Uterus (tissue), 4 donors: ENCODE measurements around the gene PGGHG. TPM values are rescaled to one million over a fixed set of nuclear protein-coding genes. Genes with fewer than 3 reads are reported as not detected.

Experiments used
- DNase-seq, 2 donors: peaks; one replicate each; pipeline ENCODE4 v3.0.0-alpha.2; 2019 to 2020
- H3K27ac ChIP-seq, 2 donors: fragments of 200-600 bp; sonication (generic); 1 replicate in 1 of 2; 2 replicates in 1 of 2; pipeline ENCODE4 v1.5.1; 2016 to 2018
- H3K27me3 ChIP-seq, 2 donors: fragments of 200-600 bp; sonication (generic); one replicate each; pipeline ENCODE4 v1.5.1; 2018 to 2019; ENCODE audit warnings: control low read depth in 1 of 2
- H3K36me3 ChIP-seq, 2 donors: fragments of 200-600 bp; sonication (generic); one replicate each; pipeline ENCODE4 v1.5.1; 2019; ENCODE audit warnings: control low read depth in 1 of 2
- H3K4me1 ChIP-seq, 2 donors: fragments of 200-600 bp; sonication (generic); one replicate each; pipeline ENCODE4 v1.5.1; 2018 to 2019; ENCODE audit warnings: control low read depth in 1 of 2
- H3K4me3 ChIP-seq, 2 donors: fragments of 200-600 bp; sonication (generic); 1 replicate in 1 of 2; 2 replicates in 1 of 2; pipeline ENCODE4 v1.5.1; 2018 to 2019; ENCODE audit warnings: mild to moderate bottlenecking in 1 of 2
- H3K9me3 ChIP-seq, 2 donors: fragments of 200-600 bp; sonication (generic); one replicate each; pipeline ENCODE4 v1.5.1; 2019; ENCODE audit warnings: control low read depth in 1 of 2
- CTCF ChIP-seq, 4 experiments: fragments of 200-600 bp in 2 of 4; fragments of 450-650 bp in 2 of 4; sonication (generic) in 2 of 4; IDR thresholded peaks; one replicate each; pipeline ENCODE4 v1.5.1; 2016 to 2019; ENCODE audit warnings: antibody characterized with exemption in 4 of 4, mild to moderate bottlenecking in 2 of 4, moderate library complexity in 1 of 4
- POLR2A ChIP-seq, 2 donors: fragments of 450-650 bp; IDR thresholded peaks; one replicate each; pipeline ENCODE4 v1.6.1; 2016; ENCODE audit warnings: antibody characterized with exemption in 2 of 2, mild to moderate bottlenecking in 1 of 2, moderate library complexity in 1 of 2
- intact Hi-C: fragments of 100-400 bp; cut with DNase I; formaldehyde crosslinking; loops from one replicate; pipeline ENCODE4 v1.15.1; 2023; ENCODE audit warnings: low total_unique reads
- total RNA-seq, 4 donors: library from RNA; depleted of rRNA in 3 of 4; stranded (reverse); fragments of >200 nt in 3 of 4; gene quantifications; one replicate each; pipeline versions ENCODE4 v1.1.0 to v1.2.4, GENCODE V29; 2014 to 2023
- donor health status: DM: yes; HTN: yes; CAD: no.

Gene PGGHG
- total RNA-seq, 4 donors from 2014 or later: 7.9 to 29.1 (median 14.2) TPM

- Histone ChIP-seq H3K9me3 (no peaks in the 10 kb centered on the region), H3K36me3 (no peaks in the 10 kb centered on the region), H3K27ac (no peak overlapping the region), H3K27me3 (peaks cover 0 to 5% of the 10 kb centered on the region in 2 donors), H3K4me1 (no peaks in the 10 kb centered on the region), H3K4me3 (no peak overlapping the region)
- TF ChIP-seq POLR2A (IDR thresholded peaks at IDR 0.05): no peak
- peak in 1 of 4 experiments; percentile 4 for TF ChIP-seq CTCF (IDR thresholded peaks at IDR 0.05)
- intact Hi-C loops: no loop called here
- DNase-seq: no peak
These were observed 11.2 kb downstream of the PGGHG start for GRCh38 chr11:299951-300735.

DNA sequence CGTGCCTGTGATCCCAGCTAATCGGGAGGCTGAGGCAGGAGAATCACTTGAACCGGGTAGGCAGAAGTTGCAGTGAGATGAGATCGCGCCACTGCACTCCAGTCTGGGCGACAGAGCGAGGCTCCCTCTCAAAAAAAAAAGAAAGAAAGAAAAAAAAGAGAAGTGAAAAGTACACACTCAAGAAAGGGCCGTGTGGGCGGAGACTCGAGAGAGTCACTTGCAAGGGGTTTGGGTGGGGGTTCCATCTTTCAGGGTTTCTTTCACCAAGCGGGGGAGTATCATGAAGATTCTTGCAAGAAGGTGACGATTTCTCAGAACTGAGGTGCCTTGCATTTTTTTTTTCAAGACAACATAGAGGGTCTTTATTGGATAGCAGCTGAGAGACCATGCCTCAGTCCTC is 14.4 kb downstream of the PGGHG start:
- no peak overlapping the region for H3K4me3 ChIP-seq
- intact Hi-C loops: no loop called here
- no peaks in the 10 kb centered on the region for H3K36me3 ChIP-seq
- H3K27me3 ChIP-seq: peaks cover 0 to 5% of the 10 kb centered on the region in 2 donors
- H3K4me1 ChIP-seq: no peaks in the 10 kb centered on the region
- DNase-seq: no peak
- TF ChIP-seq POLR2A (IDR thresholded peaks at IDR 0.05) (no peak), CTCF (IDR thresholded peaks at IDR 0.05) (no peak)
- H3K9me3 ChIP-seq: no peaks in the 10 kb centered on the region
- H3K27ac ChIP-seq: no peak overlapping the region

- Histone ChIP-seq H3K27me3 (peaks cover 0 to 5% of the 10 kb centered on the region in 2 donors), H3K36me3 (no peaks in the 10 kb centered on the region), H3K4me3 (no peak overlapping the region), H3K4me1 (no peaks in the 10 kb centered on the region), H3K9me3 (no peaks in the 10 kb centered on the region), H3K27ac (no peak overlapping the region)
- DNase-seq: no peak
- intact Hi-C loops: no loop called here
- TF ChIP-seq CTCF (IDR thresholded peaks at IDR 0.05): no peak
- TF ChIP-seq POLR2A (IDR thresholded peaks at IDR 0.05): no peak
These were observed 15.2 kb downstream of the PGGHG start for GRCh38 chr11:304061-304506.

GRCh38 chr11:304915-305843 is 16.3 kb downstream of the PGGHG start:
- no peaks in the 10 kb centered on the region for H3K27me3 ChIP-seq
- H3K9me3 ChIP-seq: no peaks in the 10 kb centered on the region
- intact Hi-C loops: no loop called here
- no peaks in the 10 kb centered on the region for H3K4me1 ChIP-seq
- TF ChIP-seq CTCF (IDR thresholded peaks at IDR 0.05) (peak; percentile 72 to 90 (median 82)), POLR2A (IDR thresholded peaks at IDR 0.05) (no peak)
- DNase-seq: peak; percentile 83 to 88
- H3K36me3 ChIP-seq: no peaks in the 10 kb centered on the region
- H3K4me3 ChIP-seq: no peak overlapping the region
- H3K27ac ChIP-seq: peak overlapping the region; percentile 18 to 93

GRCh38 chr11:305844-306211 is 16.9 kb downstream of the PGGHG start:
- H3K4me3 ChIP-seq: no peak overlapping the region
- no peaks in the 10 kb centered on the region for H3K4me1 ChIP-seq
- H3K27me3 ChIP-seq: no peaks in the 10 kb centered on the region
- peak overlapping the region in 1 of 2 donors; percentile 93 for H3K27ac ChIP-seq
- no peak for TF ChIP-seq CTCF (IDR thresholded peaks at IDR 0.05)
- intact Hi-C loops: no loop called here
- no peaks in the 10 kb centered on the region for H3K36me3 ChIP-seq
- no peak for DNase-seq
- H3K9me3 ChIP-seq: no peaks in the 10 kb centered on the region
